Airway epithelial cell (primary cell): ENCODE data around the gene SKA2. TPM values are rescaled to one million over a fixed set of nuclear protein-coding genes. Genes with fewer than 3 reads are reported as not detected.

Experiments
- total RNA-seq: library from RNA; depleted of rRNA; stranded (reverse); fragments of >200 nt; gene quantifications from 2 replicates; pipeline ENCODE4 v1.2.3, GENCODE V29; 2015

The SKA2 gene
- 62.7 and 116 TPM in 2 replicates for total RNA-seq

GRCh38 chr17:59154721-59155438, at the start of gene SKA2:
SKA2 (minus strand) TSS chr17:59155186; CDS start chr17:59155163, 23 bp downstream.

GRCh38 chr17:59155439-59156177, 622 bp upstream of the SKA2 start, which contains the start of gene PRR11:
PRR11 (plus strand) TSS chr17:59155746; CDS start chr17:59169753, 14,007 bp downstream.

GRCh38 chr17:59106463-59107305, 48.3 kb downstream of the SKA2 start, which contains the start of gene TRIM37:
TRIM37 (minus strand) TSS chr17:59106880; CDS start chr17:59106461, 419 bp downstream.

Other genes with a start within 250 kb of the SKA2 start
- gene TRIM37, start 48.3 kb downstream of the SKA2 start, total RNA-seq, result 15.5 and 17.1 TPM in 2 replicates
- 43.5 and 147 TPM in 2 replicates for gene PRR11, start 560 bp upstream of the SKA2 start, total RNA-seq
- gene SMG8, start 54.8 kb upstream of the SKA2 start, total RNA-seq, result 11.2 and 14.9 TPM in 2 replicates
- 0.23 and 1.8 TPM in 2 replicates for gene GDPD1, start 65.3 kb upstream of the SKA2 start, total RNA-seq
- 1.1 and 2.6 TPM in 2 replicates for gene YPEL2, start 176.5 kb upstream of the SKA2 start, total RNA-seq